ENCODE results near the gene HOXA1.

GRCh38 chr7:27094304-27095049, 1.3 kb downstream of the HOXA1 start:
- TF ChIP-seq CTCF (IDR thresholded peaks at IDR 0.05 in 4 of 5, conservative IDR thresholded peaks at IDR 0.05 in 1 of 5) (no peak), POLR2A (IDR thresholded peaks at IDR 0.05) (no peak)

Measured in gastrocnemius medialis (tissue), 4 donors.